Measurements from ENCODE around the gene KIF20A.

- TF ChIP-seq, protein P1, sequence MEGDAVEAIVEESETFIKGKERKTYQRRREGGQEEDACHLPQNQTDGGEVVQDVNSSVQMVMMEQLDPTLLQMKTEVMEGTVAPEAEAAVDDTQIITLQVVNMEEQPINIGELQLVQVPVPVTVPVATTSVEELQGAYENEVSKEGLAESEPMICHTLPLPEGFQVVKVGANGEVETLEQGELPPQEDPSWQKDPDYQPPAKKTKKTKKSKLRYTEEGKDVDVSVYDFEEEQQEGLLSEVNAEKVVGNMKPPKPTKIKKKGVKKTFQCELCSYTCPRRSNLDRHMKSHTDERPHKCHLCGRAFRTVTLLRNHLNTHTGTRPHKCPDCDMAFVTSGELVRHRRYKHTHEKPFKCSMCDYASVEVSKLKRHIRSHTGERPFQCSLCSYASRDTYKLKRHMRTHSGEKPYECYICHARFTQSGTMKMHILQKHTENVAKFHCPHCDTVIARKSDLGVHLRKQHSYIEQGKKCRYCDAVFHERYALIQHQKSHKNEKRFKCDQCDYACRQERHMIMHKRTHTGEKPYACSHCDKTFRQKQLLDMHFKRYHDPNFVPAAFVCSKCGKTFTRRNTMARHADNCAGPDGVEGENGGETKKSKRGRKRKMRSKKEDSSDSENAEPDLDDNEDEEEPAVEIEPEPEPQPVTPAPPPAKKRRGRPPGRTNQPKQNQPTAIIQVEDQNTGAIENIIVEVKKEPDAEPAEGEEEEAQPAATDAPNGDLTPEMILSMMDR (IDR thresholded peaks at IDR 0.05; ENCODE audit: low read depth, low read length, poor library complexity, severe bottlenecking) = no peak
- TF ChIP-seq EZH2phosphoT487 (IDR thresholded peaks at IDR 0.05; ENCODE audit: borderline replicate concordance, low read length) = no peak
Measured at GRCh38 chr5:138157626-138158025, 21.3 kb upstream of the KIF20A start.

Measured in DOHH2 (cell line).